ENCODE data around the gene GOLGA2.

DNA sequence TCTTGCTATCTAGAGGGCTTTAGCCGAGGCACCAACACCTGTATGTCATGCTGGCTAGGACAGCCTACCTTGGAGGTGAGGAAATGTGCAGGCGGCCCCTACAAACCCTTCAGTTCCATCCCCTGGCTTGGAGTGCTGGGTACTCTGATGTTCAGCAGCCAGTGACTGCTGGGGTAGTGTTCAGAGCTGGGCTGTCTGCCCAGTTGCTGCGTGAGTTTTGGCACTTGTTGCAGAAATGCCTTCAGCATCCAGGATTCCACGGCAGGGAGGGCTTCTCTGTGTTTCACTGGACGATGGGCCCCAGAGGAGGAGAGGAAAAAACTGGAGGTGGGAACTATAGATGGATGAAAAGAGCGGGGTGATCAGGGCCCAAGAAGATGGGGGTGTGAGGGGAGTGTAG lies 10.6 kb upstream of the GOLGA2 start:
- TF ChIP-seq, protein P1, sequence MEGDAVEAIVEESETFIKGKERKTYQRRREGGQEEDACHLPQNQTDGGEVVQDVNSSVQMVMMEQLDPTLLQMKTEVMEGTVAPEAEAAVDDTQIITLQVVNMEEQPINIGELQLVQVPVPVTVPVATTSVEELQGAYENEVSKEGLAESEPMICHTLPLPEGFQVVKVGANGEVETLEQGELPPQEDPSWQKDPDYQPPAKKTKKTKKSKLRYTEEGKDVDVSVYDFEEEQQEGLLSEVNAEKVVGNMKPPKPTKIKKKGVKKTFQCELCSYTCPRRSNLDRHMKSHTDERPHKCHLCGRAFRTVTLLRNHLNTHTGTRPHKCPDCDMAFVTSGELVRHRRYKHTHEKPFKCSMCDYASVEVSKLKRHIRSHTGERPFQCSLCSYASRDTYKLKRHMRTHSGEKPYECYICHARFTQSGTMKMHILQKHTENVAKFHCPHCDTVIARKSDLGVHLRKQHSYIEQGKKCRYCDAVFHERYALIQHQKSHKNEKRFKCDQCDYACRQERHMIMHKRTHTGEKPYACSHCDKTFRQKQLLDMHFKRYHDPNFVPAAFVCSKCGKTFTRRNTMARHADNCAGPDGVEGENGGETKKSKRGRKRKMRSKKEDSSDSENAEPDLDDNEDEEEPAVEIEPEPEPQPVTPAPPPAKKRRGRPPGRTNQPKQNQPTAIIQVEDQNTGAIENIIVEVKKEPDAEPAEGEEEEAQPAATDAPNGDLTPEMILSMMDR (IDR thresholded peaks at IDR 0.05; ENCODE audit: insufficient read depth, low read length): no peak
- TF ChIP-seq POLR2AphosphoS5 (IDR thresholded peaks at IDR 0.05; ENCODE audit: low read depth) (no peak), GABPA (IDR thresholded peaks at IDR 0.05; ENCODE audit: low read depth) (no peak), SPI1 (IDR thresholded peaks at IDR 0.05; ENCODE audit: borderline replicate concordance, low read depth) (no peak)
- TF ChIP-seq, protein P2, sequence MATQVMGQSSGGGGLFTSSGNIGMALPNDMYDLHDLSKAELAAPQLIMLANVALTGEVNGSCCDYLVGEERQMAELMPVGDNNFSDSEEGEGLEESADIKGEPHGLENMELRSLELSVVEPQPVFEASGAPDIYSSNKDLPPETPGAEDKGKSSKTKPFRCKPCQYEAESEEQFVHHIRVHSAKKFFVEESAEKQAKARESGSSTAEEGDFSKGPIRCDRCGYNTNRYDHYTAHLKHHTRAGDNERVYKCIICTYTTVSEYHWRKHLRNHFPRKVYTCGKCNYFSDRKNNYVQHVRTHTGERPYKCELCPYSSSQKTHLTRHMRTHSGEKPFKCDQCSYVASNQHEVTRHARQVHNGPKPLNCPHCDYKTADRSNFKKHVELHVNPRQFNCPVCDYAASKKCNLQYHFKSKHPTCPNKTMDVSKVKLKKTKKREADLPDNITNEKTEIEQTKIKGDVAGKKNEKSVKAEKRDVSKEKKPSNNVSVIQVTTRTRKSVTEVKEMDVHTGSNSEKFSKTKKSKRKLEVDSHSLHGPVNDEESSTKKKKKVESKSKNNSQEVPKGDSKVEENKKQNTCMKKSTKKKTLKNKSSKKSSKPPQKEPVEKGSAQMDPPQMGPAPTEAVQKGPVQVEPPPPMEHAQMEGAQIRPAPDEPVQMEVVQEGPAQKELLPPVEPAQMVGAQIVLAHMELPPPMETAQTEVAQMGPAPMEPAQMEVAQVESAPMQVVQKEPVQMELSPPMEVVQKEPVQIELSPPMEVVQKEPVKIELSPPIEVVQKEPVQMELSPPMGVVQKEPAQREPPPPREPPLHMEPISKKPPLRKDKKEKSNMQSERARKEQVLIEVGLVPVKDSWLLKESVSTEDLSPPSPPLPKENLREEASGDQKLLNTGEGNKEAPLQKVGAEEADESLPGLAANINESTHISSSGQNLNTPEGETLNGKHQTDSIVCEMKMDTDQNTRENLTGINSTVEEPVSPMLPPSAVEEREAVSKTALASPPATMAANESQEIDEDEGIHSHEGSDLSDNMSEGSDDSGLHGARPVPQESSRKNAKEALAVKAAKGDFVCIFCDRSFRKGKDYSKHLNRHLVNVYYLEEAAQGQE (IDR thresholded peaks at IDR 0.05; ENCODE audit: insufficient replicate concordance, low read depth): no peak

Measured in HL-60 (cell line).